Amniotic epithelial cell (primary cell): ENCODE results near the gene PGS1.

Experiments used
- DNase-seq: peaks from one replicate; pipeline ENCODE4 v3.0.0-alpha.2; 2010; ENCODE audit warnings: low read depth

The PGS1 gene

DNA sequence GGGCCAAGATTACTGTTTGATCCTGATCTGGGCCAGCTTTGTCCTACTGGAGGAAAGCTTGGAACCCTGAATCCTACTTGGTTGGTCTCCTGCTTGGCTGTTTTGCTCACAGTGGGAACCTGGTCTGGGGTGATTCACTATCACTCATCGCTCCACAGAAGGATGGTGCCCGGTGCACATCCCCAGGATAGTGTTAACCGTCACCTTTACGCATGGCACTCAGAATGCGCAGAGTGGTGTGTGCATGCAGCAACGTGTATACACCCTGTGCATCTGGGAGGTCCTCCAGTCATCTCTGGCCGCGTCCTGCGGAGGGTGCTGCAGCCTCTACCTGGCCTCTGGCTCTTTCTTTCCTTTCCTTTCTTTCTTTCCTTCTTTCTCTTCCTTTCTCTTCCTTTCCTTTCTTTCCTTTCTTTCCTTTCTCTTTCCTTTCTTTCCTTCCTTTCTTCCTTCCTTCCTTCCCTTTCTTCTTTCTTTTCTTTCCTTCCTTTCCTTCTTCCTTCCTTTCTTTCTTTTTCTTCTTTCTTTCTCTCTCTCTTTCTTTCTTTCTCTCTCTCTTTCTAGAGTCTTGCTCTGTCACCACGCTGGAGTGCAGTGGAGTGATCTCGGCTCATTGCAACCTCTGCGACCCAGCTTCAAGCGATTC is 31.7 kb upstream of the PGS1 start:
- DNase-seq: peak; percentile 37

- no peak for DNase-seq
Measured at GRCh38 chr17:78347453-78347852, 31.0 kb upstream of the PGS1 start.

DNA sequence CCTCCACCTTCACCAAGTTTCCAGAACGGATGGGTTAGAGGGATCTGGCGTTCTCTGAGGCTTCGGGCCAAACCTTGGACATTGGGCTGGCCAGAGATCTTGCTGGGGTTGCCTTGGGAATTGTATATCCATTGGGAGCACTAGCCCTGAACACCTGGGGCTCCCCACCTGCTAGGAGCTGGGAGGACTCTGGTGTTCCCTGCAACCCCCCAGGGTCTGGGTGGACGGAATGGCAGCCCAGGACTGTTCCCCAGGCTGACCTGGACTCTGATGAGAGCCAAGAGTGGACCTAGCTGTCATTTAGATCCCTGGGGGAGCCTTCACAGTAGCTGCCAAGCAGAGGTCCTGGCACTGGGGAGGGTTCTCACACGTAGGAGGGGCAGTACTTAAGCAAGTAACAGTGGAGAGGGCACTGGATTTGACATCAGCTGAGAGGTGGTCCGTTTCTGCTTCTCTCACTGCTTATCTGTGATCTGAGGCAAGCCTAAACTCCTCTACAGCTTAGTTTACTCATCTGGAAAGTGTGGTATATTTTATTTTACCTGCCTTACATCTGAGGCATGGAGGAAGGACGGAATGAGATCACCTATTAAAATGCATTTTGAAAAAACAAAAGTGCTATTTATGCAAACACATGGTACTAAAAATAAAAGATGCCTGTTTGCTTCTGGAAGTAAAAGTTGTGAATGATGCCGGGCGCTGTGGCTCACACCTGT is 30.2 kb upstream of the PGS1 start:
- no peak for DNase-seq

DNA sequence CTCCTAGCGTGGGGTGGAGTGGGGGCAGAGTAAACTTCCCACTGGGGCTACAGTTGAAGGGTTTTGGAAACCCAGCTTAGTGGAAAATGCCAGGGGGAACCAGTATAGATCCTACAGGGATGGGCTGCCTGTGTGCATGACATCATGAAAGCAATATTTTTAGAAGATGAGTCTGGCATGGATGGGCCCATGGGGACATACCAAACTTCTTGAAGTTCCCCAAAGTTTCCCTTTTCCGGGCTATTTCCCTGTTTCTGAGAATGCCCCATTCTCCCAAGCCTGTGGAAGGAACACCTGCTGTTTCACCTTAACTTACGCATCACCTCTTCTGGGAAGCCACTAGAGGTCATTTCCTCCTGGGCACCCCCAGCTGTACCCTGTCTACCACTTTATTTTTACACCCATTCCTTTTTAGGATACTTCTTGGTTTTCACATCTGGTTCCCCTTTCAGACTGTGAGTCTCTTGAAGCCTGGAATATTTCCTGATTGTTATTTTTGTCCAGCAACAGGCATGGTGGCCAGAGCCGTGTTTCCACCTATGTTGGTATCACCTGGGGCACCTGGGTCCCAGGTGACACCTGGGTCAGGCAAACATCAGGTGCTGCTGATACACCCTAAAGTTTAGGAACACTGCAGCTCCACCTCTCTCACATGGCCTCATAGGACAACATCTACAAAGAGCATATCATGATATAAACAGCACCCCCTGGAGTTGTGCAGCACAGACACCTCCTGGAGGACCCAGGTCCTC is 28.4 kb upstream of the PGS1 start:
- DNase-seq: no peak

DNA sequence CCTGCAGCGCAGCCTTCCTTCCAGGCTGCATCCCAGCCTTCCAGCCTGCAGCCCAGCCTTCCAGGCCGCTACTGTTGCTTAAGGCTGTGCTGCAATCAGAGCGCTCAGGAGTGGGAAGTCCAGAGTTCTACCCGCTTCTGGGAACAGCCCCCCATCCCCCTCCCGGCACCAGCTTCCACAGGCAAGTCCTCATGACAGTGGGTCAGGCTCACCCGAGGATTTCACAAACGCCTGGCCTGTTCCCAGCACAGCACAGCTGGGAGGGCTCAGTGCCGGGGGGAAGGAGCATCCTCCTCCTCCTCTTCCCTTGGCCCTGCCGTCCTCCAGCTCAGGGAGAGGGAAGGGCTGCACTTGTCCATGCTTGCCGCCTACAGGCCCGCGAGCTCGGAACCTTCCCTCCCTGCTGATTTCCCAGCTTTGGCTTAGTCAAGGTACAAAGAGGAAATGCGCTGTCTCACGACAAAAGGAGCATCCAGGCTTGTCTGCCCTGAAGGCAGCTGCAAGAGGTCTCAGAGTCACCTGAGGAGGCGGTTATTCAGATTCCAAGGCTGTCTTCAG is 26.9 kb upstream of the PGS1 start:
- DNase-seq: peak; percentile 100

GRCh38 chr17:78353834-78354233 is 24.6 kb upstream of the PGS1 start:
- peak; percentile 60 for DNase-seq

- peak; percentile 16 for DNase-seq
Measured at GRCh38 chr17:78355045-78355641, 23.3 kb upstream of the PGS1 start.

DNA sequence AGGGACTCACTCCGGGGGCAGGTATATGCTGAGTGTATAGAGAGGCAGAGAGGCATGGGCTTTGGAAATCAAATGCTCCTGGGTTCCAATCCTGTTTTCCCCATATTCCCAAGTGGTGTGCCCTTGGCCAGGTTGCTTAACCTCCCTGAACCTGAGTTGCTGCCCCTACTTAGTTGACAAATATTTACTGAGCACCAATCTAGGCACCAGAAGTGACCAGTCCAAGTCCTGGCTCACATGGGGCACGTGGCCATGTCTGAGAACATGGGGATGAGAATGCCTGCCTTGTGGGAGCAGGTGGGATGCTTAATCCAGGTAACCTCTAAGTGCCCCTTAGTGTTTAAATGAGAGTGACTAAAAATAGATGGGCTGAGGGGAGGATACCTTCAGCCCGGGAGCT is 22.7 kb upstream of the PGS1 start:
- peak; percentile 19 for DNase-seq

DNA sequence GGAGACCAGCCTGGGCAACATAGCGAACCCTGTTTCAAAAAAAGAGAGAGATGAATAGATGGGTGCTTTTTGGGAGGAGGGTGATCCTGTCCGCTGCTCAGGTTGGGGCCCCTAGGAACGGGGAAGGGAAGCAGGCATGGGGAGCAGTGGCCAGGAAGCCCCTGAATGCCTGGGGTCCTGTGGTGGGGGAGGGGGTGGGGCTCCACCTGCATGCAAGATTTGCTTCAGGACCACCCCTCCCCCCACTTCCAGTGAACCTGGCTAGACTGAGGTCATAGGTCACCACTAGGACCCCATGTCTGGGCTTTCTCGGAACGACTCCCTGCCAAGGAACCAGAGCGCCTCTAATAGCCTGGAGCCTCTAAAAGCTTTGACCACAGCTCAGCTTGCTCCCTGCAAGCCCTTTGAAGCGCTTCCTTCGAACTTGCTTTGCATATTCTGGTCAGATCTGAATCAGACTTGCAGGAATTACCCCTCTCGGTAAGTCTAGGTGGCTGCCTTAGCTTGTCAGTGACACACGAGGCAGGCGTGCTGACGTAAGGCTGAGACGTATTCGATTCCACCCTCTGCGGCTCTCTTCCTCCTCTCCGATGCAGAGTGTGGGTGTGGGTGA is 22.2 kb upstream of the PGS1 start:
- DNase-seq: peak; percentile 93

DNA sequence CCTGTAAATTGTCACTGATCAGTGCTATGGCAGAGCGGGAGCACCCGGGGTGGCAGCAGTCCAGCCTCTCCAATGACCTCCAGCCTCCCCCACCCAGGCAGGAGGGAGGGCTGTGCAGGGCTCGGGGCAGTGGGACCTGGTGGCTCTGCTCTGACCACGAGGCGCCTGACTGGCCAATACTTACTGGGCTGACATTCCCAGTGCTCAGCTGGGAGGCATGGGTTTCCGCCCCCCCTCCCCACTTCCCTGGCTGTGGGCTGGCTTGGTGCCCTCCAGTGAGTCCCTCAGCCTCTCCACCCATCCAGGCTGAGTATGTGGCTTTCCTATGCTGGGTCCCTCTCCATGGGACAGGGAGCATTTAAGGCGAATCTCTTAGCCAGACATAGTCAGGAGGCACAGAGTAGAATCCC is 21.3 kb upstream of the PGS1 start:
- peak; percentile 62 for DNase-seq

- peak; percentile 43 for DNase-seq
Measured at GRCh38 chr17:78357672-78358537, 20.5 kb upstream of the PGS1 start.

DNA sequence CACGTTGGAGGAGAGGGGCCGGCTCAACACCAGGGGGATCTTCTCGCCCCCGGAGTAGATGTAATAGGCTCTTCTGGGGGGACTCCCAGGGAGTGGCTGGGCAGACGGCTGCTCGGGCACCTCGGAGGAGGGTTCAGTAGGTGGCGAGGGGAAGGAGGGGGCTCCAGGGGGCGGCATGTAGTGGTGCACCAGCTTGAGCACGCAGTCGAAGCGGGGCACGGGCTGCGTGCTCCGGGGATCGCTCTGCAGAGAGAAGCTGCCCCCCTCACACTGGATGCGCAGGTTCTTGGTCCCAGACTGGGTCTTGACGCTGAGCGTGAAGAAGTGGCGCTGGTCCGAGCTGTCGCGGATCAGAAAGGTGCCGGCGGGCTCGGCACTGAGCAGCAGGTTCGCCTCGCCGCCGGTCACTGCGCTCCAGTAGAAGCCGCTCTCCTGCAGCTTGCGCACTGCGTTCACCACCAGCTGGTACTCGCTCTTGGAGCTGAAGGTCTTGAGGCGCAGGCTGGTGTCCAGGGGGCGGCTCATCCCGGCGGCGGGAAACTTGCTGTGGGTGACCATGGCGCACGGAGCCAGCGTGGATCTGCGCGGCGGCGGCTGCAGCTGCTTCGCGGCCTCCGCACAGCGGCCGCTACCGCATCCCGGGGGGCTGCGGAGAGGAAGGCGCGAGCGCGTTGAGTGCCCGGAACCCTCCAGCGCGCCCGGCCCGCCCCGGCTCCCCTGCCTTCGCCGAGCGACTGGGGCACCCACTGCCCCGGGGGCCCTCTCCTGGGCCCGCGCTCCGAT is 19.7 kb upstream of the PGS1 start:
- peak; percentile 56 for DNase-seq

GRCh38 chr17:78359321-78359996 is 19.0 kb upstream of the PGS1 start:
- DNase-seq: peak; percentile 36

- DNase-seq: peak; percentile 94
Measured at GRCh38 chr17:78359997-78360370, 18.5 kb upstream of the PGS1 start, which contains the start of gene SOCS3. TSS of gene SOCS3 (minus strand) at chr17:78360077. CDS start at chr17:78359095, 982 bp downstream.

DNA sequence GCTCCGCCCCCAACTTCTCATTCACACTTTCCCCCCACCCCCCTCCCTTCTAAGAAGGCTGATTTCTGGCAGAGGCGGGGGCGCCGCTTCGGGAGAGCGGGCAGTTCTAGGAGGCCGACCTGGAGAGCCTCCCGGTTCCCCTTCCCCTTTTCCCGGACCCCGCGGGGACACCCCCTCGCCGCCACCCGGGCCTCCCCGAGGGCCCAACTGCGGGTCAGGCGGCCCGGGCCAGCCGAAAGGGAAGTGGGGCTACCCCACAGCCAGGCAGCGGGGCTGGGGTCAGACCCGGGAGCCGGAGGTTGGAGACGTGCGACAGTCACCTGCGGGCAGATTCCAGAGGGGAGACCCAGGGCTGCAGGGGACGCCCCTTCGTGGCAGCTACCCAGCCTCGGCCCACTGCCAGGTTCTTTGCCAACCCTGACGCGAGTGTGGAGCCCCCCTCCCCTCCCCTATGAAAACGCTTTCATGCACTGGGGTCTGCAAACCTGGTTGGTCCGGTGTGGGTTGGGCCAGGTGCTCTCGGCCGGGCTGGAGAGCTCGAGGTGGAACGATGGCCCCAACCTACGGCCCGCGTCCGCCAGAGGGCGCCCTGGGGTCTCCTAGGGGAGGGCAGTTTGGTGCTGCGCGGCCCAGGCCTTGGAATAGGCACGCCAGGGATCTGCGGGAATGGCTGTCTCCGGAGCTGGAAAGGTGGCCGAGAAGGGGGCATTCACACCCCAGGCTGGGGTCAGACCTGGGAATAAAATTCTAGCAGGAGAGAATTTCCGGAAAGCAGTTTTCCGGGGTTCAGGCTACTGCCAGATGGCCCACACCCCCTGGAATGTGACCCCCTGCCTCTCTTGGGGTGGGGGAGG is 17.9 kb upstream of the PGS1 start:
- DNase-seq: peak; percentile 77

DNA sequence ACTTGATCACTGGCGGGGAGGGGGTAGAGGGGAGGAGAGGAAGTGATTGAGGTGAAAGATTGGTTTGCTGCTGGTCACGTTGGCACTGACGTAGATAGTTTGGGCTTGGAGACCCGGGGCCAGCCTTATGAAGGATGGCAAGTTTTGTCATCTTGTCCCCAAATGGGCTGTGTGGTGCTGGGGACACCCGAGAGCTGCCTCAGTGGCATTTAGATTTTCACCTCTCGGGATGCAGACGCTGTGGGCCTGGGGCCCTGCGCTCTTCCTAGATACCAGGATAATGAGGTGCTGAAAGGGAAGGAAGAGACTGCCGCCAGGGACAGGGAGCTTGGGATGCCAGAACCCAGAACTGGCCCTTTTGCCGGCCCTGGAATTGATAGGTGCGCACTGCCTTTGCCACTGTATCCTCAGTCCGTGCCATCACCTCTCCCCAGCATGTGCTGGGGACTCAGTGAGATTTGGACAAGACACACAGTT is 17.2 kb upstream of the PGS1 start:
- no peak for DNase-seq

GRCh38 chr17:78362232-78362631 is 16.2 kb upstream of the PGS1 start:
- DNase-seq: no peak

GRCh38 chr17:78362671-78363070 is 15.8 kb upstream of the PGS1 start:
- DNase-seq: no peak
